Measurements from ENCODE around the gene GRIPAP1. TPM values are rescaled to one million over a fixed set of nuclear protein-coding genes. Genes with fewer than 3 reads are reported as not detected.

GRIPAP1 gene
- total and polyA plus RNA-seq, 2 donors (not counting 3 experiments of a cell fraction or from before 2014, with no cell fraction given): 25.3 to 49.4 TPM

GRCh38 chrX:48945517-48946348, 56.3 kb downstream of the GRIPAP1 start:
- H2AFZ ChIP-seq (ENCODE audit: low read depth, low read length): no peak overlapping the region
- POLR2A ChIA-PET: no interaction called here
- peak; percentile 76 for FAIRE-seq
- dilution Hi-C loops (cut with MboI; ENCODE audit: extremely low pct_ligation_motif_present, low sequenced_read_pairs): no loop called here
- no TSS peak for BruUV-seq (replicated peaks)
- H3K79me2 ChIP-seq (ENCODE audit: control insufficient read depth, insufficient read depth, low read length): peaks cover 31% of the 10 kb centered on the region
- no peaks in the 10 kb centered on the region for H3K4me1 ChIP-seq (ENCODE audit: control insufficient read depth, extremely low read depth, insufficient read depth, low read length)
- H3K9me1 ChIP-seq (replicated peaks; ENCODE audit: control insufficient read depth, extremely low read depth, insufficient read depth, low read length): no peaks in the 10 kb centered on the region
- CTCF ChIA-PET: interaction anchor here (0.7 to 1.4 kb wide), 4 partner anchors 26 to 314 kb away, joined by 3 to 9 read pairs (median 5); no protein-coding TSS in a partner anchor
- H3K4me2 ChIP-seq (ENCODE audit: insufficient read depth, low read length): no peak overlapping the region
- TF ChIP-seq POLR2AphosphoS5 (IDR thresholded peaks at IDR 0.05; ENCODE audit: insufficient read depth, low read depth, low read length): no peak
- TF ChIP-seq GATA2 (IDR thresholded peaks at IDR 0.05; ENCODE audit: insufficient read depth, insufficient read length, low read depth, low read length): no peak
- peak; percentile 61 to 69 for TF ChIP-seq CTCF (IDR thresholded peaks at IDR 0.05; ENCODE audit: extremely low read depth in 1 of 2, insufficient read depth in 1 of 2, low read depth in 1 of 2, low read length in 2 of 2)
- no peak for TF ChIP-seq JUN (IDR thresholded peaks at IDR 0.05; ENCODE audit: borderline replicate concordance, insufficient read depth, insufficient read length, low read depth)
- TF ChIP-seq FOS (IDR thresholded peaks at IDR 0.05; ENCODE audit: borderline replicate concordance, insufficient read depth, low read length): no peak
- TF ChIP-seq MAX (IDR thresholded peaks at IDR 0.05; ENCODE audit: insufficient read depth, insufficient read length): no peak
- TF ChIP-seq MYC (IDR thresholded peaks at IDR 0.05; ENCODE audit: low read depth, low read length): no peak
- no peak for TF ChIP-seq POLR2A (IDR thresholded peaks at IDR 0.05; ENCODE audit: low read depth, low read length)
- H3K27me3 ChIP-seq (ENCODE audit: control insufficient read depth in 2 of 2, insufficient read depth in 2 of 2, low read length in 2 of 2): no peaks in the 10 kb centered on the region
- DNase-seq (ENCODE audit: low read depth, low spot score): peak; percentile 32
- H3K4me3 ChIP-seq (replicated peaks in 1 of 3; ENCODE audit: insufficient read depth in 1 of 3, low read depth in 1 of 3, low read length in 3 of 3): no peak overlapping the region
- intact Hi-C loops (cut with micrococcal nuclease): loop anchor here (5.0 kb wide), 1 partner anchor 298 kb away; no protein-coding TSS in a partner anchor
- H3K9me3 ChIP-seq (replicated peaks; ENCODE audit: control insufficient read depth, insufficient read depth, low read length): no peaks in the 10 kb centered on the region
- H3K9ac ChIP-seq (replicated peaks; ENCODE audit: extremely low read depth, insufficient read depth, low read length): no peak overlapping the region
- no peak overlapping the region for H3K27ac ChIP-seq (ENCODE audit: insufficient read depth, low read depth, low read length)
- H4K20me1 ChIP-seq (replicated peaks; ENCODE audit: control insufficient read depth, extremely low read depth, insufficient read depth, low read length): no peaks in the 10 kb centered on the region
- peaks cover 0 to 9% of the 10 kb centered on the region in 2 experiments for H3K36me3 ChIP-seq (ENCODE audit: control insufficient read depth in 2 of 2, extremely low read depth in 1 of 2, insufficient read depth in 2 of 2, low read length in 2 of 2)

Measured in endothelial cell of umbilical vein (primary cell).